HEK293 (cell line): ENCODE measurements around the gene SLC35B1.

Source experiments
- BCL11A ChIP-seq: fragments of 450-650 bp; formaldehyde crosslinking; IDR thresholded peaks from 2 replicates; pipeline ENCODE4 v1.5.1; 2016; ENCODE audit warnings: low read depth, missing biosample characterization, missing genetic modification characterization
- BCL11B ChIP-seq: fragments of 450-650 bp; formaldehyde crosslinking; IDR thresholded peaks from 2 replicates; pipeline ENCODE4 v1.5.1; 2016; ENCODE audit warnings: low read depth, missing biosample characterization, missing genetic modification characterization
- CTCF ChIP-seq: fragments of 450-650 bp; formaldehyde crosslinking; IDR thresholded peaks from 2 replicates; pipeline ENCODE4 v1.5.1; 2016; ENCODE audit warnings: missing biosample characterization, missing genetic modification characterization
- REPIN1 ChIP-seq: fragments of 450-650 bp; formaldehyde crosslinking; IDR thresholded peaks from 2 replicates; pipeline ENCODE4 v1.5.1; 2017; ENCODE audit warnings: missing biosample characterization, missing genetic modification characterization, low read depth
- REST ChIP-seq: fragments of 450-650 bp; formaldehyde crosslinking; IDR thresholded peaks from 2 replicates; pipeline ENCODE4 v1.5.1; 2016; ENCODE audit warnings: missing biosample characterization, missing genetic modification characterization
- ZNF239 ChIP-seq: fragments of 450-650 bp; formaldehyde crosslinking; IDR thresholded peaks from 2 replicates; pipeline ENCODE4 v1.5.1; 2016; ENCODE audit warnings: missing biosample characterization, missing genetic modification characterization
- ZNF501 ChIP-seq: fragments of 450-650 bp; formaldehyde crosslinking; IDR thresholded peaks from 2 replicates; pipeline ENCODE4 v1.5.1; 2016; ENCODE audit warnings: missing biosample characterization, missing genetic modification characterization
- ZNF792 ChIP-seq: fragments of 450-650 bp; formaldehyde crosslinking; IDR thresholded peaks from 2 replicates; pipeline ENCODE4 v1.5.1; 2016; ENCODE audit warnings: missing biosample characterization, missing genetic modification characterization
- TF ChIP-seq, protein P1 (sequence below): fragments of 450-650 bp; formaldehyde crosslinking; IDR thresholded peaks from 2 replicates; pipeline ENCODE4 v1.5.1; 2016; ENCODE audit warnings: missing biosample characterization, missing genetic modification characterization
- TF ChIP-seq, protein P2 (sequence below): fragments of 450-650 bp; formaldehyde crosslinking; IDR thresholded peaks from 2 replicates; pipeline ENCODE4 v1.5.1; 2017; ENCODE audit warnings: missing biosample characterization, mild to moderate bottlenecking, missing genetic modification characterization, moderate library complexity

DNA sequence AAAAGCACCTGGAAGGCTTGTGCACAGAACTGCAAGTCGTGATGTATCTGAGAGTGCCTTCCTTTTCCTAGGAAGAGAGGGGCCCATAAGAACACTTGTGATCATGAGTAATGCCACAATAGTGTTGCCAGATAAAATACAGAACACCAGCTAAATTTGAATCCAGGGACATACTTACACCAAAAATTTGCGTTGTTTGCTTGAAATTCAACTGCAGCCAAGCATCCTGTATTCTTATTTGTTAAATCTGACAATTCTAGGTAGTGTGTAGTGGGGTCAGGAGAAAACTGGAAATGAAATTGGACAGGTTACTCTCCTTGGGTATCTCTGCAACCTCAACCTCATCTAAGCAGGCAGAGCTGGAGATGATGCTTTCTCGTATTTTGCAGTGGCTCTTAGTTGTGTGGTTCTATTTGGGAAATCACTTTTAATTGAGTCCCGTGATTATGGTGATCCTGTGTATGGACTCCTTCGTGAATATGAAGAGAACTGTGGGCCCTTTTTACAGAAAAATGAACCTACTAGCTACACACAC lies 12.0 kb downstream of the SLC35B1 start:
- no peak for TF ChIP-seq CTCF
- no peak for TF ChIP-seq BCL11B
- TF ChIP-seq BCL11A (tag by site-specific recombination): no peak
- no peak for TF ChIP-seq ZNF792
- TF ChIP-seq REST: no peak
- TF ChIP-seq ZNF239 (tag by site-specific recombination): no peak
- no peak for TF ChIP-seq ZNF501
- TF ChIP-seq, protein P1, sequence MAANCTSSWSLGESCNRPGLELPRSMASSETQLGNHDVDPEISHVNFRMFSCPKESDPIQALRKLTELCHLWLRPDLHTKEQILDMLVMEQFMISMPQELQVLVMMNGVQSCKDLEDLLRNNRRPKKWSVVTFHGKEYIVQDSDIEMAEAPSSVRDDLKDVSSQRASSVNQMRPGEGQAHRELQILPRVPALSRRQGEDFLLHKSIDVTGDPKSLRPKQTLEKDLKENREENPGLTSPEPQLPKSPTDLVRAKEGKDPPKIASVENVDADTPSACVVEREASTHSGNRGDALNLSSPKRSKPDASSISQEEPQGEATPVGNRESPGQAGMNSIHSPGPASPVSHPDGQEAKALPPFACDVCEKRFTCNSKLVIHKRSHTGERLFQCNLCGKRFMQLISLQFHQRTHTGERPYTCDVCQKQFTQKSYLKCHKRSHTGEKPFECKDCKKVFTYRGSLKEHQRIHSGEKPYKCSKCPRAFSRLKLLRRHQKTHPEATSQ (tag by site-specific recombination): no peak
- TF ChIP-seq, protein P2, sequence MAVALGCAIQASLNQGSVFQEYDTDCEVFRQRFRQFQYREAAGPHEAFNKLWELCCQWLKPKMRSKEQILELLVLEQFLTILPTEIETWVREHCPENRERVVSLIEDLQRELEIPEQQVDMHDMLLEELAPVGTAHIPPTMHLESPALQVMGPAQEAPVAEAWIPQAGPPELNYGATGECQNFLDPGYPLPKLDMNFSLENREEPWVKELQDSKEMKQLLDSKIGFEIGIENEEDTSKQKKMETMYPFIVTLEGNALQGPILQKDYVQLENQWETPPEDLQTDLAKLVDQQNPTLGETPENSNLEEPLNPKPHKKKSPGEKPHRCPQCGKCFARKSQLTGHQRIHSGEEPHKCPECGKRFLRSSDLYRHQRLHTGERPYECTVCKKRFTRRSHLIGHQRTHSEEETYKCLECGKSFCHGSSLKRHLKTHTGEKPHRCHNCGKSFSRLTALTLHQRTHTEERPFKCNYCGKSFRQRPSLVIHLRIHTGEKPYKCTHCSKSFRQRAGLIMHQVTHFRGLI: no peak
- no peak for TF ChIP-seq REPIN1
